ENCODE data around the gene ATP1A2. TPM values are rescaled to one million over a fixed set of nuclear protein-coding genes. Genes with fewer than 3 reads are reported as not detected.

Gene ATP1A2
- total and polyA plus RNA-seq, 12 donors = 0.47 to 4.5 (median 1.5) TPM

DNA sequence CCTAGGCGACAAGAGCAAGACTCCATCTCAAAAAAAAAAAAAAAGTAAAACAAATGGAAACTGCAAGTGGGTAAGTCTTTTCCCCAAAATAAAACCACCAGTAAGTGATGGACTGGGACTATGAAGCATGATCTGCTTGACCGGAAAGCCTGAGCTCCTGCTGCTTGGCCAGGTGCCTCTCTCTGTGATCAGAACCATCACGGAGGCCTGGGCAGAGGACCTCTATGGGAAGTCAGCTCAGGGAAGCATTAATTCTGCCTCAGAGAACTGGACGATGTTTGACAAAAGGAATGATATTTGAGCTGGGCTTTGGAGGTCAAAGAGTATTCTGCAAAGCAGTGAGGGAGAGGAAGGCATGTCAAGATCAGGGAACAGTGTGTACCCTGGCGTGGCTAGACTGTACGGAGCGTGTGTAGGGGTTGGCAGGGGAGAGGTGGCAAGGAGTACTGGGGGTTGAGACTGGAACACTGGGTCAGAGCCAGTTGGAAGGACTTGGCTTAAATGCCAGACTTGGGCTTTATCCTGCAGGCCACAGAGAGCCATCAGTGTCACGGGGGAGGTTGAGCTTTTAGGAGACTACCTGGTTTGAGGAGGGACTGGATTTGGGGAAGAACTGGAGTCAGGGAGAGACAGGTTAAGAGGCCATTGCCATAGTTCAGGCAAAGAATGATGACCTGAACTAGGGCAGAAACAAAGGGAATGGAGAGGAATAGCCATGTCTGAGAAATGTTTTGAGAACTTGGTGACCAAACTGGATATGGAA lies 16.4 kb downstream of the ATP1A2 start:
- no peaks in the 10 kb centered on the region for H3K9me3 ChIP-seq (replicated peaks in 1 of 3)
- no peaks in the 10 kb centered on the region for H3K36me3 ChIP-seq (replicated peaks in 1 of 2)
- 72 to 82% (median 76%) methylated on average over 8 of the region's 8 CpGs for WGBS, 4 donors
- H3K4me3 ChIP-seq = no peak overlapping the region
- TF ChIP-seq POLR2A (IDR thresholded peaks at IDR 0.05) = no peak
- TF ChIP-seq, protein P1, sequence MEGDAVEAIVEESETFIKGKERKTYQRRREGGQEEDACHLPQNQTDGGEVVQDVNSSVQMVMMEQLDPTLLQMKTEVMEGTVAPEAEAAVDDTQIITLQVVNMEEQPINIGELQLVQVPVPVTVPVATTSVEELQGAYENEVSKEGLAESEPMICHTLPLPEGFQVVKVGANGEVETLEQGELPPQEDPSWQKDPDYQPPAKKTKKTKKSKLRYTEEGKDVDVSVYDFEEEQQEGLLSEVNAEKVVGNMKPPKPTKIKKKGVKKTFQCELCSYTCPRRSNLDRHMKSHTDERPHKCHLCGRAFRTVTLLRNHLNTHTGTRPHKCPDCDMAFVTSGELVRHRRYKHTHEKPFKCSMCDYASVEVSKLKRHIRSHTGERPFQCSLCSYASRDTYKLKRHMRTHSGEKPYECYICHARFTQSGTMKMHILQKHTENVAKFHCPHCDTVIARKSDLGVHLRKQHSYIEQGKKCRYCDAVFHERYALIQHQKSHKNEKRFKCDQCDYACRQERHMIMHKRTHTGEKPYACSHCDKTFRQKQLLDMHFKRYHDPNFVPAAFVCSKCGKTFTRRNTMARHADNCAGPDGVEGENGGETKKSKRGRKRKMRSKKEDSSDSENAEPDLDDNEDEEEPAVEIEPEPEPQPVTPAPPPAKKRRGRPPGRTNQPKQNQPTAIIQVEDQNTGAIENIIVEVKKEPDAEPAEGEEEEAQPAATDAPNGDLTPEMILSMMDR (IDR thresholded peaks at IDR 0.05) = no peak
- peak in 1 of 7 donors; percentile 16 for DNase-seq
- intact Hi-C loops (cut with DNase I) = no loop called here
- no peaks in the 10 kb centered on the region for H3K27me3 ChIP-seq
- H3K4me1 ChIP-seq (replicated peaks in 1 of 2) = no peaks in the 10 kb centered on the region
- no peak overlapping the region for H3K27ac ChIP-seq

DNA sequence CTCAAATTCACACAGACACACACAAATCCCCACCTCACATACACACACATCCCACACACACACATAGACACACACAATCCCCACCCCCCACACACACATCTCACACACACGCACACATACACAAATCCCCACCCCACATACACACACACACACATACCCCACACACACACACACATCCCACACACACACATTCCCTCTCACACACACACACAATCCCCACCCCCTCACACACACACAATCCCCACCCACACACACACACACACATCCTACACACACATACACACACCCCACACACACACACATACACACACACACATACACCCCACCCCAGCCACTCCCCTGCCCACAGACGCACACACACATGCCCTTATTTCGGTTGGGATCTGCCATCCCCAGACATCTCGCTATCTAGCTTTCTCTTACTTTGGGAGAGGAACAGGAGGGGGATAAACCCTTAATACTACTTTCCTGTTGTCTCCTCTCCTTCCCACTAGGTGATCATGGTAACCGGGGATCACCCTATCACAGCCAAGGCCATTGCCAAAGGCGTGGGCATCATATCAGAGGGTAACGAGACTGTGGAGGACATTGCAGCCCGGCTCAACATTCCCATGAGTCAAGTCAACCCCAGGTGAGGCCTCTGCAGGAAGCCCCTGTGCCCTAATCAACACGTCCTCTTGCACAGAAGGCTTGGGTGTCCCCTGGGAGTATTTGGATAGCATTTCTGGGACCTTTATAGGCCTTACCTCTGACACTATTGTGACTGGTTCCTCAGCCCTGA lies 18.6 kb downstream of the ATP1A2 start:
- H3K27ac ChIP-seq = no peak overlapping the region
- no peaks in the 10 kb centered on the region for H3K4me1 ChIP-seq (replicated peaks in 1 of 2)
- 75 to 85% (median 79%) methylated on average over 9 of the region's 9 CpGs for WGBS, 4 donors
- no peaks in the 10 kb centered on the region for H3K9me3 ChIP-seq (replicated peaks in 1 of 3)
- no peaks in the 10 kb centered on the region for H3K36me3 ChIP-seq (replicated peaks in 1 of 2)
- no peak for DNase-seq
- H3K4me3 ChIP-seq = no peak overlapping the region
- intact Hi-C loops (cut with DNase I) = no loop called here
- no peak for TF ChIP-seq POLR2A (IDR thresholded peaks at IDR 0.05)
- TF ChIP-seq, protein P1 (IDR thresholded peaks at IDR 0.05) = no peak
- no peaks in the 10 kb centered on the region for H3K27me3 ChIP-seq

DNA sequence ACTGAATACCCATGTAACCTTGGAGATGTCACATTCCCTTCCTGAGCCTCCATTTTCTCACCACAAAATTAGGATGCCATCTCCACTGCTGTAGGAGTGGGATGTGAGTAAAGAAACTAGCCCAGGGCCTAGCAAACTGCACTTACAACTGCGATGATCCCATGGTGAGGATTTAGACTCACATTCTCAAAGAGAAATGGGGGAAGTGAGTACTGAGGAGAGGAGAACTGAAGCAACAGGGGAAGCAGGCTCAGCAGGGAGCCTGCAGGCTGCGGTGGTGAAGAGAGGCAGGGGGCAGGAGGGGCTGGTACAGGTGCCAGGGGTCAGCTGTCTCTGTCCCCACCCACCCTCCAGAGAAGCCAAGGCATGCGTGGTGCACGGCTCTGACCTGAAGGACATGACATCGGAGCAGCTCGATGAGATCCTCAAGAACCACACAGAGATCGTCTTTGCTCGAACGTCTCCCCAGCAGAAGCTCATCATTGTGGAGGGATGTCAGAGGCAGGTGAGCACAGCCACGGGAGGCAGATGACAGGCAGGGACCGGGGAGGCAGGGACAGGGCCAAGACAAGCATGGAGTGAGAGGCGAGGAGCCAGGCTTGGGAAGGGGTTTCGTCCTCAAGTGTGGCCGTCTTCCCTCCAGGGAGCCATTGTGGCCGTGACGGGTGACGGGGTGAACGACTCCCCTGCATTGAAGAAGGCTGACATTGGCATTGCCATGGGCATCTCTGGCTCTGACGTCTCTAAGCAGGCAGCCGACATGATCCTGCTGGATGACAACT lies 19.4 kb downstream of the ATP1A2 start:
- WGBS, 4 donors = 84 to 86% (median 84%) methylated on average over 20 of the region's 20 CpGs
- no peak for DNase-seq
- TF ChIP-seq, protein P1 (IDR thresholded peaks at IDR 0.05) = no peak
- TF ChIP-seq POLR2A (IDR thresholded peaks at IDR 0.05) = no peak
- H3K27me3 ChIP-seq = no peaks in the 10 kb centered on the region
- intact Hi-C loops (cut with DNase I) = no loop called here
- no peak overlapping the region for H3K27ac ChIP-seq
- H3K4me3 ChIP-seq = no peak overlapping the region
- H3K4me1 ChIP-seq (replicated peaks in 1 of 2) = no peaks in the 10 kb centered on the region
- H3K36me3 ChIP-seq (replicated peaks in 1 of 2) = no peaks in the 10 kb centered on the region
- H3K9me3 ChIP-seq (replicated peaks in 1 of 3) = no peaks in the 10 kb centered on the region
